Measurements from ENCODE around the gene SLC12A4. TPM values are rescaled to one million over a fixed set of nuclear protein-coding genes. Genes with fewer than 3 reads are reported as not detected.

SLC12A4 gene
- total RNA-seq, 1 donor from 2014 or later: 44.2 TPM

DNA sequence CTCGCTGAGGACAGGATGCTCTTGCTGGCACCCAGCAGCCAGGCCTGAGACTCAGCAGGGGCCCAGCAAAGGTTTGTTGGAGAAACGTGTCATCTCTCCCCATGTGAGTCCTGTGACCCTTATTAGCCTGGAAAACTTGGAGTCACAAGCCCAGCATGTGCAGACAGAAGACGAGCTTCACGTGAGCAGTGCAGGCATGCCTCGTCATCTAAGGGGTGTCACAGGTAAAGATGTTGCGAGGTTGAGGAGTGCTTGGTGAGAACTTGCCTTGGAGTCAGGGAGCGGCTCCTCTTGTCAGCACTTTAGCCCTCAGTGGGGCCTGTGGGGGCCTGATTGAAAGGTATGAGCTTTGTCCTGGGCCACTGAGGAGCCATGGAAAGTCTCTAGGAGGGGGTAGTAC is 34.6 kb downstream of the SLC12A4 start:
- H3K27ac Mint-ChIP-seq (ENCODE audit: unreplicated experiment): no peak overlapping the region
- peaks cover 8% of the 10 kb centered on the region for H3K36me3 Mint-ChIP-seq (ENCODE audit: low read depth, unreplicated experiment)
- DNase-seq (ENCODE audit: low spot score): no peak
- H3K4me3 Mint-ChIP-seq (ENCODE audit: unreplicated experiment): peak overlapping the region; percentile 15
- H3K9me3 Mint-ChIP-seq (ENCODE audit: unreplicated experiment): no peaks in the 10 kb centered on the region
- TF ChIP-seq CTCF (IDR thresholded peaks at IDR 0.05; ENCODE audit: unreplicated experiment): no peak
- peaks cover 36% of the 10 kb centered on the region for H3K27me3 Mint-ChIP-seq (ENCODE audit: unreplicated experiment)
- H3K4me1 Mint-ChIP-seq (ENCODE audit: unreplicated experiment): peaks cover 18% of the 10 kb centered on the region

DNA sequence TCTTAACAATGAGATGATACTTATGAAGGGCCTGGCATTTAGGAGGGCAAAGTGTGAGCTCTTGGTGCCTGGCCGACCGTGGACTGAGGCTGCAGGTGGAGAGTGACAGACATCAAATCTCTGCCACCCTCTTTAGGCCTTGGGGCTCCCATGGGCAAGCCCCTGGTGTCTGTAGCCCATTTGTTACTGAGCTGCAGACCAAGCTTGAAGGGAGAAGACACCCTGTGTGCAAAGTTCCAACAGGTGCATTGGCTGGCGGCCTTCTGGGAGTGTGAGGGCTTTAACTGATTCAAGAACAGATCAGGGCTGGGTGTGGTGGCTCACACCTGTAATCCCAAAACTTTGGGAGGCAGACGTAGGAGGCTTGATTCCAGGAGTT is 36.0 kb downstream of the SLC12A4 start:
- H3K4me1 Mint-ChIP-seq (ENCODE audit: unreplicated experiment): peaks cover 18% of the 10 kb centered on the region
- H3K27ac Mint-ChIP-seq (ENCODE audit: unreplicated experiment): no peak overlapping the region
- no peak for TF ChIP-seq CTCF (IDR thresholded peaks at IDR 0.05; ENCODE audit: unreplicated experiment)
- no peak overlapping the region for H3K4me3 Mint-ChIP-seq (ENCODE audit: unreplicated experiment)
- DNase-seq (ENCODE audit: low spot score): no peak
- H3K27me3 Mint-ChIP-seq (ENCODE audit: unreplicated experiment): peaks cover 37% of the 10 kb centered on the region
- peaks cover 8% of the 10 kb centered on the region for H3K36me3 Mint-ChIP-seq (ENCODE audit: low read depth, unreplicated experiment)
- no peaks in the 10 kb centered on the region for H3K9me3 Mint-ChIP-seq (ENCODE audit: unreplicated experiment)

- Mint-ChIP-seq H3K9me3 (ENCODE audit: unreplicated experiment) (no peaks in the 10 kb centered on the region), H3K4me1 (ENCODE audit: unreplicated experiment) (peaks cover 13% of the 10 kb centered on the region), H3K27ac (ENCODE audit: unreplicated experiment) (no peak within 1 kb of the TSS), H3K4me3 (ENCODE audit: unreplicated experiment) (no peak within 1 kb of the TSS), H3K27me3 (ENCODE audit: unreplicated experiment) (peaks cover 31% of the 10 kb centered on the region), H3K36me3 (ENCODE audit: low read depth, unreplicated experiment) (peaks cover 2% of the 10 kb centered on the region)
- DNase-seq (ENCODE audit: low spot score): no peak
- TF ChIP-seq CTCF (IDR thresholded peaks at IDR 0.05; ENCODE audit: unreplicated experiment): peak; percentile 41
These were observed 36.5 kb downstream of the SLC12A4 start, which contains the start of gene CTRL for GRCh38 chr16:67931712-67932461. TSS of gene CTRL (minus strand) at chr16:67931862. CDS start at chr16:67931852, 10 bp downstream.

GRCh38 chr16:67930678-67931211 is 37.7 kb downstream of the SLC12A4 start:
- Mint-ChIP-seq H3K9me3 (ENCODE audit: unreplicated experiment) (no peaks in the 10 kb centered on the region), H3K27me3 (ENCODE audit: unreplicated experiment) (peaks cover 22% of the 10 kb centered on the region), H3K36me3 (ENCODE audit: low read depth, unreplicated experiment) (no peaks in the 10 kb centered on the region), H3K4me3 (ENCODE audit: unreplicated experiment) (no peak overlapping the region), H3K4me1 (ENCODE audit: unreplicated experiment) (peaks cover 19% of the 10 kb centered on the region), H3K27ac (ENCODE audit: unreplicated experiment) (no peak overlapping the region)
- DNase-seq (ENCODE audit: low spot score): no peak
- no peak for TF ChIP-seq CTCF (IDR thresholded peaks at IDR 0.05; ENCODE audit: unreplicated experiment)

DNA sequence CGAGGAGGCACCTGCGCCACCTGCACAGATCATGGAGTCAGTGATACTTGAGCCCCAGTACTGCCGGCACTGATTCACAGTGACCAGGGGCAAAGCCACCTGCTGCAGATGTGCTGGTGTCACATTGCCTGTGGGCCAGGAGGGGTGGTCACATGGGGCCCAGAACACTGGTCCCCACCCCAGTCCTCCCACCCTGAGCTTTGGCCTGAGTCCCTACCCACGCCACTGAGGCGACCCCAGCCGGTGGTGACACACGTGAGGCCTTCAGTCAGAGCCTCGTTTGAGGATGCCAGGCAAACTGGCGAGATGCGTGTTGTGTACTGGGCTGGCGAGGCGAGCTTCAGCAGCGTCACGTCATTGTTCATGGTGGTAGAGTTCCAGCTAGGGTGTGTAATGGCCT is 38.2 kb downstream of the SLC12A4 start:
- Mint-ChIP-seq H3K36me3 (ENCODE audit: low read depth, unreplicated experiment) (no peaks in the 10 kb centered on the region), H3K27ac (ENCODE audit: unreplicated experiment) (no peak overlapping the region), H3K27me3 (ENCODE audit: unreplicated experiment) (peaks cover 19% of the 10 kb centered on the region), H3K9me3 (ENCODE audit: unreplicated experiment) (no peaks in the 10 kb centered on the region), H3K4me1 (ENCODE audit: unreplicated experiment) (peaks cover 19% of the 10 kb centered on the region), H3K4me3 (ENCODE audit: unreplicated experiment) (no peak overlapping the region)
- TF ChIP-seq CTCF (IDR thresholded peaks at IDR 0.05; ENCODE audit: unreplicated experiment): no peak
- no peak for DNase-seq (ENCODE audit: low spot score)
